Tibial nerve (tissue), 4 donors: ENCODE measurements around the gene PRKCH.

Experiments used
- EP300 ChIP-seq, 2 donors: sonication (generic); formaldehyde crosslinking; IDR thresholded peaks; one replicate each; pipeline ENCODE4 v1.6.1; 2017; ENCODE audit warnings: antibody characterized with exemption in 2 of 2, mild to moderate bottlenecking in 1 of 2
- POLR2A ChIP-seq, 2 donors: fragments of 450-650 bp; IDR thresholded peaks; one replicate each; pipeline ENCODE4 v1.6.1; 2017; ENCODE audit warnings: antibody characterized with exemption in 2 of 2, mild to moderate bottlenecking in 2 of 2, moderate library complexity in 2 of 2
- TF ChIP-seq, protein P1 (sequence below), 5 experiments: fragments of 200-600 bp in 3 of 5; fragments of 450-650 bp in 2 of 5; sonication (generic) in 3 of 5; IDR thresholded peaks; one replicate each; pipeline ENCODE4 v1.5.1; 2016 to 2019; ENCODE audit warnings: antibody characterized with exemption in 5 of 5, mild to moderate bottlenecking in 3 of 5, moderate library complexity in 2 of 5

GRCh38 chr14:61538464-61539022 is 217.2 kb downstream of the PRKCH start:
- TF ChIP-seq, protein P1, sequence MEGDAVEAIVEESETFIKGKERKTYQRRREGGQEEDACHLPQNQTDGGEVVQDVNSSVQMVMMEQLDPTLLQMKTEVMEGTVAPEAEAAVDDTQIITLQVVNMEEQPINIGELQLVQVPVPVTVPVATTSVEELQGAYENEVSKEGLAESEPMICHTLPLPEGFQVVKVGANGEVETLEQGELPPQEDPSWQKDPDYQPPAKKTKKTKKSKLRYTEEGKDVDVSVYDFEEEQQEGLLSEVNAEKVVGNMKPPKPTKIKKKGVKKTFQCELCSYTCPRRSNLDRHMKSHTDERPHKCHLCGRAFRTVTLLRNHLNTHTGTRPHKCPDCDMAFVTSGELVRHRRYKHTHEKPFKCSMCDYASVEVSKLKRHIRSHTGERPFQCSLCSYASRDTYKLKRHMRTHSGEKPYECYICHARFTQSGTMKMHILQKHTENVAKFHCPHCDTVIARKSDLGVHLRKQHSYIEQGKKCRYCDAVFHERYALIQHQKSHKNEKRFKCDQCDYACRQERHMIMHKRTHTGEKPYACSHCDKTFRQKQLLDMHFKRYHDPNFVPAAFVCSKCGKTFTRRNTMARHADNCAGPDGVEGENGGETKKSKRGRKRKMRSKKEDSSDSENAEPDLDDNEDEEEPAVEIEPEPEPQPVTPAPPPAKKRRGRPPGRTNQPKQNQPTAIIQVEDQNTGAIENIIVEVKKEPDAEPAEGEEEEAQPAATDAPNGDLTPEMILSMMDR (IDR thresholded peaks at IDR 0.05): no peak
- TF ChIP-seq POLR2A (IDR thresholded peaks at IDR 0.05) (no peak), EP300 (IDR thresholded peaks at IDR 0.05) (no peak)
